ENCODE measurements around the gene CDH4.

GRCh38 chr20:61519488-61519887, 267.4 kb downstream of the CDH4 start:
- TF ChIP-seq CTCF (IDR thresholded peaks at IDR 0.05) (no peak), ZFX (IDR thresholded peaks at IDR 0.05; ENCODE audit: borderline replicate concordance) (no peak)
